GM12878 (cell line): ENCODE measurements around the gene CEBPE. TPM values are rescaled to one million over a fixed set of nuclear protein-coding genes. Genes with fewer than 3 reads are reported as not detected.

Experiments
- ATAC-seq: fragments of 200-7000 bp; cut with Tn5 transposase; 3 replicates; pipeline ENCODE4 v1.9.1; 2020; ENCODE audit warnings: mild to moderate bottlenecking, moderate library complexity
- BruUV-seq: library from RNA; stranded (reverse); fragments of 400-500 nt; replicated peaks from 2 replicates; lab custom pipeline; 2021; lab: Mats Ljungman, UMichigan
- CTCF ChIA-PET: fragments of 300-600 bp; sonication (Branson Sonifier 250); formaldehyde crosslinking; extraction: SDS; loops from one replicate; lab custom pipeline; 2021; ENCODE audit warnings: inconsistent platforms; lab: Yijun Ruan, JAX
- POLR2A ChIA-PET: fragments of 350-600 bp; formaldehyde crosslinking; extraction: SDS; loops from one replicate; lab custom pipeline; 2021; ENCODE audit warnings: inconsistent platforms; lab: Charles Lee
- RAD21 ChIA-PET: fragments of 300-600 bp; sonication (Branson Sonifier 250); formaldehyde crosslinking; loops from one replicate; lab custom pipeline; 2023; ENCODE audit warnings: antibody characterized with exemption; ENCODE audit not compliant: unreplicated experiment; lab: Charles Lee
- SMC1A ChIA-PET: fragments of 300-600 bp; sonication (Branson Sonifier 250); formaldehyde crosslinking; loops from one replicate; lab custom pipeline; 2023; ENCODE audit not compliant: unreplicated experiment, uncharacterized antibody; lab: Charles Lee
- DNase-seq: peaks from one replicate; pipeline ENCODE4 v3.0.0-alpha.2; 2011; ENCODE audit warnings: low read depth, low spot score
- FAIRE-seq: peaks from 3 replicates; lab custom pipeline; 2011; peaks lifted over from hg19 to GRCh38; lab: Jason Lieb, UNC
- H2AFZ ChIP-seq: 2 replicates; pipeline ENCODE4 v1.6.0; 2011; ENCODE audit warnings: low read depth, low read length, control low read depth; ENCODE audit not compliant: control insufficient read depth
- H3K27ac ChIP-seq: 2 replicates; pipeline ENCODE4 v1.5.1; 2011; ENCODE audit warnings: control low read depth; ENCODE audit not compliant: control insufficient read depth, insufficient read depth
- H3K27me3 ChIP-seq, 2 experiments: replicated peaks in 1 of 2; 2 replicates each; pipeline versions ENCODE4 v1.6.0 to v1.6.1; 2011; ENCODE audit warnings: low read length in 1 of 2; ENCODE audit not compliant: control insufficient read depth in 2 of 2, insufficient read depth in 2 of 2
- H3K36me3 ChIP-seq, 2 experiments: 2 replicates each; pipeline ENCODE4 v1.5.1; 2011; ENCODE audit warnings: low read length in 1 of 2; ENCODE audit not compliant: control insufficient read depth in 2 of 2, insufficient read depth in 2 of 2
- H3K4me1 ChIP-seq: 2 replicates; pipeline ENCODE4 v1.6.1; 2011; ENCODE audit warnings: mild to moderate bottlenecking, low read length, moderate library complexity, mixed read lengths; ENCODE audit not compliant: control insufficient read depth, insufficient read depth
- H3K4me2 ChIP-seq: 2 replicates; pipeline ENCODE4 v1.6.0; 2011; ENCODE audit warnings: control low read depth; ENCODE audit not compliant: control insufficient read depth, insufficient read depth
- H3K4me3 ChIP-seq: fragments of 200-600 bp; sonication (generic); 2 replicates; pipeline ENCODE4 v1.5.1; 2016
- H3K79me2 ChIP-seq: 2 replicates; pipeline ENCODE4 v1.6.0; 2011; ENCODE audit warnings: low read length; ENCODE audit not compliant: control insufficient read depth, insufficient read depth
- H3K9ac ChIP-seq: 2 replicates; pipeline ENCODE4 v1.8.0; 2011; ENCODE audit warnings: low read length, control low read depth, mixed read lengths; ENCODE audit not compliant: control insufficient read depth, insufficient read depth
- H3K9me3 ChIP-seq: replicated peaks from 3 replicates; pipeline ENCODE4 v1.5.1; 2011; ENCODE audit warnings: mild to moderate bottlenecking, low read length; ENCODE audit not compliant: control insufficient read depth, insufficient read depth
- H4K20me1 ChIP-seq: 2 replicates; pipeline ENCODE4 v1.6.0; 2011; ENCODE audit not compliant: control insufficient read depth, insufficient read depth
- ATF7 ChIP-seq: fragments of 450-650 bp; IDR thresholded peaks from 2 replicates; pipeline ENCODE4 v1.6.1; 2016; ENCODE audit warnings: low read depth, mild to moderate bottlenecking
- BCL11A ChIP-seq: IDR thresholded peaks from 2 replicates; pipeline ENCODE4 v1.6.1; 2011; ENCODE audit warnings: low read depth, low read length
- CHD4 ChIP-seq: fragments of 200-600 bp; sonication (generic); IDR thresholded peaks from 2 replicates; pipeline ENCODE4 v1.6.1; 2016; ENCODE audit warnings: mild to moderate bottlenecking
- CTCF ChIP-seq, 3 experiments: IDR thresholded peaks in 2 of 3; conservative IDR thresholded peaks in 1 of 3; 2 replicates each; pipeline ENCODE4 v1.5.1; 2011; ENCODE audit warnings: low read depth in 3 of 3, low read length in 3 of 3, mild to moderate bottlenecking in 3 of 3, control low read depth in 2 of 3, moderate library complexity in 2 of 3, inconsistent platforms in 1 of 3, mixed read lengths in 1 of 3; ENCODE audit not compliant: control insufficient read depth in 2 of 3, insufficient read depth in 1 of 3; ENCODE audit errors: extremely low read depth in 1 of 3
- DPF2 ChIP-seq: fragments of 450-650 bp; IDR thresholded peaks from 2 replicates; pipeline ENCODE4 v1.6.1; 2017; ENCODE audit warnings: mild to moderate bottlenecking
- E2F4 ChIP-seq: IDR thresholded peaks from 2 replicates; pipeline ENCODE4 v1.6.1; 2012; ENCODE audit warnings: low read depth, low read length, improper control_type of control experiment
- ESRRA ChIP-seq: IDR thresholded peaks from 2 replicates; pipeline ENCODE4 v1.6.1; 2012; ENCODE audit warnings: mild to moderate bottlenecking, low read length, improper control_type of control experiment
- NR2C1 ChIP-seq: fragments of 450-650 bp; IDR thresholded peaks from 2 replicates; pipeline ENCODE4 v1.6.1; 2017; ENCODE audit warnings: antibody characterized with exemption, mild to moderate bottlenecking, moderate library complexity
- RBBP5 ChIP-seq: fragments of 200-600 bp; sonication (generic); conservative IDR thresholded peaks from 2 replicates; pipeline ENCODE4 v1.6.1; 2016
- SUZ12 ChIP-seq: fragments of 200-600 bp; sonication (generic); IDR thresholded peaks from one replicate; pipeline ENCODE4 v1.6.1; 2018; ENCODE audit warnings: antibody characterized with exemption, mild to moderate bottlenecking; ENCODE audit not compliant: unreplicated experiment
- TCF12 ChIP-seq: IDR thresholded peaks from 2 replicates; pipeline ENCODE4 v1.6.1; 2011; ENCODE audit warnings: low read depth, mild to moderate bottlenecking, low read length
- YBX1 ChIP-seq: fragments of 450-650 bp; IDR thresholded peaks from 2 replicates; pipeline ENCODE4 v1.6.1; 2016; ENCODE audit warnings: antibody characterized with exemption
- ZBED1 ChIP-seq: IDR thresholded peaks from 2 replicates; pipeline ENCODE4 v1.6.1; 2016; ENCODE audit warnings: borderline replicate concordance
- ZBTB33 ChIP-seq: fragments of 450-650 bp; IDR thresholded peaks from 2 replicates; pipeline ENCODE4 v1.6.1; 2017; ENCODE audit warnings: mild to moderate bottlenecking
- ZBTB40 ChIP-seq: fragments of 450-650 bp; IDR thresholded peaks from 2 replicates; pipeline ENCODE4 v1.6.1; 2016; ENCODE audit warnings: mild to moderate bottlenecking, moderate library complexity, borderline replicate concordance
- ZNF24 ChIP-seq: fragments of 450-650 bp; IDR thresholded peaks from 2 replicates; pipeline ENCODE4 v1.6.1; 2017; ENCODE audit warnings: antibody characterized with exemption, mild to moderate bottlenecking
- ZNF384 ChIP-seq: IDR thresholded peaks from 2 replicates; pipeline ENCODE4 v1.6.1; 2012; ENCODE audit warnings: low read depth, mild to moderate bottlenecking, low read length, improper control_type of control experiment, borderline replicate concordance
- WGBS: methylation state at CpG from one replicate; pipeline ENCODE4 v1.1.6; 2016; ENCODE audit warnings: low lambda C conversion rate; ENCODE audit not compliant: insufficient replicate concordance, insufficient coverage; ENCODE audit errors: missing lambda C conversion rate; 5-methylcytosine and 5-hydroxymethylcytosine counted together
- in situ Hi-C: fragments of 300-500 bp; cut with MboI; formaldehyde crosslinking; loops from 9 replicates; pipeline ENCODE4 v1.14.3; 2018; ENCODE audit warnings: mixed read lengths
- intact Hi-C: fragments of 100-400 bp; cut with micrococcal nuclease; formaldehyde crosslinking; loops from one replicate; pipeline ENCODE4 v1.14.2; 2022; ENCODE audit not compliant: unreplicated experiment
- polyA plus RNA-seq, 11 experiments: library from polyadenylated mRNA; depleted of rRNA in 4 of 11; unstranded in 6 of 11; stranded (reverse) in 5 of 11; fragments of >200 nt; fragmentation: Nextera tagmentation in 4 of 11; fragmentation: Illumina TruSeq in 1 of 11; extraction: Ambion mirVana in 4 of 11; extraction: Trizol in 1 of 11; gene quantifications; 1 replicate in 1 of 11; 2 replicates in 10 of 11; pipeline versions ENCODE4 v1.2.1 to v1.2.3, GENCODE V29; 2011 to 2016; ENCODE audit warnings: inconsistent platforms in 2 of 11, missing spikeins in 2 of 11, low read depth in 1 of 11
- total RNA-seq, 4 experiments: library from RNA; depleted of rRNA in 3 of 4; stranded (reverse); fragments of >200 nt in 3 of 4; fragmentation: Illumina TruSeq in 1 of 4; extraction: Trizol in 1 of 4; gene quantifications; 2 replicates each; pipeline versions ENCODE4 v1.2.1 to v1.2.3, GENCODE V29; 2013 to 2021

CEBPE gene
- total and polyA plus RNA-seq, 10 of the 15 experiments (the other 5 are each of a cell fraction or from before 2014, with no cell fraction given): 0.09 to 0.45 (median 0.24) TPM; not detected in 7

GRCh38 chr14:23117371-23118020, 1.6 kb downstream of the CEBPE start:
- ChIA-PET RAD21 (interaction anchor here (0.6 kb wide), 1 partner anchor 69 kb away, joined by 5 read pairs; no protein-coding TSS in a partner anchor), SMC1A (no interaction called here), POLR2A (no interaction called here), CTCF (interaction anchor here (1.6 kb wide), 1 partner anchor 261 kb away, joined by 5 read pairs; no protein-coding TSS in a partner anchor)
- H3K9me3 ChIP-seq: no peaks in the 10 kb centered on the region
- intact Hi-C loops: no loop called here
- no peak overlapping the region for H3K9ac ChIP-seq
- no peak for DNase-seq
- no TSS peak for BruUV-seq
- no peak overlapping the region for H3K4me2 ChIP-seq
- ATAC-seq: no peak
- no peaks in the 10 kb centered on the region for H3K79me2 ChIP-seq
- H3K36me3 ChIP-seq: no peaks in the 10 kb centered on the region
- H3K27ac ChIP-seq: no peak overlapping the region
- H2AFZ ChIP-seq: no peak overlapping the region
- 75% methylated on average over 30 of the region's 32 CpGs for WGBS
- TF ChIP-seq TCF12 (no peak), CHD4 (no peak), ATF7 (no peak), BCL11A (no peak), ZBTB33 (no peak), DPF2 (no peak), ESRRA (no peak), E2F4 (no peak), SUZ12 (no peak), ZNF384 (no peak), NR2C1 (no peak), YBX1 (no peak), CTCF (IDR thresholded peaks at IDR 0.05 in 2 of 3, conservative IDR thresholded peaks at IDR 0.05 in 1 of 3; ENCODE audit: control insufficient read depth in 2 of 3, extremely low read depth in 1 of 3, insufficient read depth in 1 of 3, low read depth in 3 of 3, low read length in 3 of 3) (no peak), ZNF24 (no peak), ZBTB40 (no peak), ZBED1 (no peak), RBBP5 (no peak)
- H3K27me3 ChIP-seq: peaks cover 0 to 6% of the 10 kb centered on the region in 2 experiments; a peak in 3 of 4 replicates
- H4K20me1 ChIP-seq: no peaks in the 10 kb centered on the region
- H3K4me3 ChIP-seq: no peak overlapping the region
- in situ Hi-C loops: no loop called here
- no peak for FAIRE-seq
- peaks cover 20% of the 10 kb centered on the region for H3K4me1 ChIP-seq
